ENCODE results near the gene PLOD2. TPM values are rescaled to one million over a fixed set of nuclear protein-coding genes. Genes with fewer than 3 reads are reported as not detected.
A peak's percentile ranks its signal among the peaks of the same experiment; 100 is the strongest.

The PLOD2 gene
- polyA plus RNA-seq, 1 donor (not counting 4 experiments of a cell fraction or from before 2014, with no cell fraction given) = 30.0 TPM

- Histone ChIP-seq H2AFZ (ENCODE audit: control insufficient read depth, low read length) (no peak overlapping the region), H3K4me1 (ENCODE audit: control insufficient read depth, extremely low read depth, insufficient read depth, low read length) (no peaks in the 10 kb centered on the region), H4K20me1 (ENCODE audit: control insufficient read depth, extremely low read depth, insufficient read depth, low read length) (no peaks in the 10 kb centered on the region), H3K36me3 (ENCODE audit: control insufficient read depth in 2 of 2, extremely low read depth in 1 of 2, insufficient read depth in 2 of 2, low read length in 2 of 2) (no peaks in the 10 kb centered on the region), H3K4me2 (ENCODE audit: control insufficient read depth, extremely low read depth, insufficient read depth, low read depth, low read length) (no peak overlapping the region), H3K79me2 (ENCODE audit: control insufficient read depth, insufficient read depth, low read length) (peaks cover 2% of the 10 kb centered on the region), H3K27ac (ENCODE audit: control insufficient read depth, insufficient read depth, low read length) (no peak overlapping the region), H3K27me3 (ENCODE audit: control insufficient read depth, extremely low read depth, insufficient read depth, low read length) (no peaks in the 10 kb centered on the region), H3K9me3 (ENCODE audit: control insufficient read depth, low read depth, low read length) (no peaks in the 10 kb centered on the region), H3K9ac (ENCODE audit: control insufficient read depth, extremely low read depth, insufficient read depth, low read length) (no peak overlapping the region), H3K4me3 (ENCODE audit: control insufficient read depth in 2 of 3, extremely low read depth in 1 of 3, insufficient read depth in 2 of 3, low read depth in 1 of 3, low read length in 3 of 3) (no peak overlapping the region), H3K9me1 (ENCODE audit: control insufficient read depth, extremely low read depth, insufficient read depth, low read length) (no peaks in the 10 kb centered on the region)
- dilution Hi-C loops (cut with MboI; ENCODE audit: extremely low pct_ligation_motif_present, low sequenced_read_pairs) = no loop called here
- FAIRE-seq (peak; percentile 20), DNase-seq (ENCODE audit: low read depth, low spot score) (no peak)
- TF ChIP-seq EZH2 (IDR thresholded peaks at IDR 0.05; ENCODE audit: low read length) = no peak
- TF ChIP-seq CTCF (optimal IDR thresholded peaks at IDR 0.05 in 1 of 3, IDR thresholded peaks at IDR 0.05 in 1 of 3, conservative IDR thresholded peaks at IDR 0.05 in 1 of 3; ENCODE audit: extremely low read depth in 1 of 3, insufficient read depth in 2 of 3, low read length in 3 of 3) = no peak
These were observed 26.5 kb downstream of the PLOD2 start for GRCh38 chr3:146134348-146135117.

GRCh38 chr3:146133441-146133840, 27.5 kb downstream of the PLOD2 start:
- no peak overlapping the region for H3K4me2 ChIP-seq (ENCODE audit: control insufficient read depth, extremely low read depth, insufficient read depth, low read depth, low read length)
- DNase-seq (ENCODE audit: low read depth, low spot score) (no peak), FAIRE-seq (no peak)
- no peaks in the 10 kb centered on the region for H3K9me1 ChIP-seq (ENCODE audit: control insufficient read depth, extremely low read depth, insufficient read depth, low read length)
- H3K27me3 ChIP-seq (ENCODE audit: control insufficient read depth, extremely low read depth, insufficient read depth, low read length) = no peaks in the 10 kb centered on the region
- no peak overlapping the region for H3K27ac ChIP-seq (ENCODE audit: control insufficient read depth, insufficient read depth, low read length)
- TF ChIP-seq EZH2 (IDR thresholded peaks at IDR 0.05; ENCODE audit: low read length) (no peak), CTCF (optimal IDR thresholded peaks at IDR 0.05 in 1 of 3, IDR thresholded peaks at IDR 0.05 in 1 of 3, conservative IDR thresholded peaks at IDR 0.05 in 1 of 3; ENCODE audit: extremely low read depth in 1 of 3, insufficient read depth in 2 of 3, low read length in 3 of 3) (no peak)
- no peaks in the 10 kb centered on the region for H4K20me1 ChIP-seq (ENCODE audit: control insufficient read depth, extremely low read depth, insufficient read depth, low read length)
- no peak overlapping the region for H2AFZ ChIP-seq (ENCODE audit: control insufficient read depth, low read length)
- H3K79me2 ChIP-seq (ENCODE audit: control insufficient read depth, insufficient read depth, low read length) = peaks cover 2% of the 10 kb centered on the region
- no peak overlapping the region for H3K4me3 ChIP-seq (ENCODE audit: control insufficient read depth in 2 of 3, extremely low read depth in 1 of 3, insufficient read depth in 2 of 3, low read depth in 1 of 3, low read length in 3 of 3)
- H3K4me1 ChIP-seq (ENCODE audit: control insufficient read depth, extremely low read depth, insufficient read depth, low read length) = no peaks in the 10 kb centered on the region
- dilution Hi-C loops (cut with MboI; ENCODE audit: extremely low pct_ligation_motif_present, low sequenced_read_pairs) = no loop called here
- no peaks in the 10 kb centered on the region for H3K9me3 ChIP-seq (ENCODE audit: control insufficient read depth, low read depth, low read length)
- no peaks in the 10 kb centered on the region for H3K36me3 ChIP-seq (ENCODE audit: control insufficient read depth in 2 of 2, extremely low read depth in 1 of 2, insufficient read depth in 2 of 2, low read length in 2 of 2)
- no peak overlapping the region for H3K9ac ChIP-seq (ENCODE audit: control insufficient read depth, extremely low read depth, insufficient read depth, low read length)
